Calu3 (cell line): ENCODE results near the gene DOCK10. TPM values are rescaled to one million over a fixed set of nuclear protein-coding genes. Genes with fewer than 3 reads are reported as not detected.

ENCODE experiments used
- BruUV-seq: library from RNA; stranded (reverse); fragments of 400-500 nt; replicated peaks from 2 replicates; lab custom pipeline; 2021; lab: Mats Ljungman, UMichigan
- CTCF ChIA-PET: fragments of 300-600 bp; sonication (Branson Sonifier 250); formaldehyde crosslinking; loops from one replicate; lab custom pipeline; 2022; ENCODE audit warnings: antibody characterized with exemption; lab: Charles Lee
- DNase-seq: peaks from one replicate; pipeline ENCODE4 v3.0.0; 2022
- H3K27ac Mint-ChIP-seq: one replicate; pipeline ENCODE4 v1.8.0; 2022; ENCODE audit warnings: mixed read lengths; ENCODE audit not compliant: unreplicated experiment
- H3K27me3 Mint-ChIP-seq: one replicate; pipeline ENCODE4 v1.8.0; 2022; ENCODE audit warnings: mixed read lengths; ENCODE audit not compliant: unreplicated experiment
- H3K36me3 Mint-ChIP-seq: one replicate; pipeline ENCODE4 v1.8.0; 2022; ENCODE audit warnings: mild to moderate bottlenecking, moderate library complexity, mixed read lengths; ENCODE audit not compliant: insufficient read depth, unreplicated experiment
- H3K4me1 Mint-ChIP-seq: one replicate; pipeline ENCODE4 v1.8.0; 2022; ENCODE audit warnings: mild to moderate bottlenecking, low read depth, mixed read lengths; ENCODE audit not compliant: unreplicated experiment
- H3K4me3 Mint-ChIP-seq: one replicate; pipeline ENCODE4 v1.8.0; 2022; ENCODE audit warnings: mild to moderate bottlenecking, low read depth, moderate library complexity, mixed read lengths; ENCODE audit not compliant: unreplicated experiment
- H3K9me3 Mint-ChIP-seq: one replicate; pipeline ENCODE4 v1.8.0; 2022; ENCODE audit warnings: low read depth, mixed read lengths; ENCODE audit not compliant: unreplicated experiment
- intact Hi-C: fragments of 100-400 bp; cut with micrococcal nuclease; formaldehyde crosslinking; loops from one replicate; pipeline ENCODE4 v1.10.0; 2022; ENCODE audit not compliant: unreplicated experiment
- total RNA-seq: library from RNA; stranded (reverse); gene quantifications from 2 replicates; pipeline ENCODE4 v1.2.3, GENCODE V29; 2022
- TF ChIP-seq, protein P1 (sequence below): fragments of 200-600 bp; IDR thresholded peaks from one replicate; pipeline ENCODE4 v1.8.0; 2022; ENCODE audit warnings: antibody characterized with exemption; ENCODE audit not compliant: unreplicated experiment

The DOCK10 gene
- total RNA-seq, 1 experiment from 2014 or later, result 11.9 TPM

DNA sequence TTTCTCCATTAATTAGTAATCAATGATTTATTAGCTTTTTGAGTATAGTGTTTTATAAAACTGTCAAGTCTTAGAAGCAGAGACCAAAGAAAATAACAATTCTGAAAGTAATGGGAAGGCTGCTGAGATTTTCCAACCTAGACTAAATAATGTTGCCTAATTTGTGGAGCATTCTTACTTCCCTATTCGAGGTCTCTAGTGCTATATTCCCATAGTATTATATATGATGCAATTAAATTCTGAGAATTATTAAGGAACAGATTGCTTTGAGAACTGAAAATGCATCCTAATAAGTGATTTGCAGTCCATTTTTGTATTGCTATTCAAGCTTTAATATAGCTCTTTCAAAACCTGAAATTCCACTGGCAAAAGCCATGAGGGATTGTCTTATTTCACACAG, 27.7 kb upstream of the DOCK10 start:
- no peaks in the 10 kb centered on the region for H3K36me3 Mint-ChIP-seq
- intact Hi-C loops, result no loop called here
- BruUV-seq, result no TSS peak
- TF ChIP-seq, protein P1, sequence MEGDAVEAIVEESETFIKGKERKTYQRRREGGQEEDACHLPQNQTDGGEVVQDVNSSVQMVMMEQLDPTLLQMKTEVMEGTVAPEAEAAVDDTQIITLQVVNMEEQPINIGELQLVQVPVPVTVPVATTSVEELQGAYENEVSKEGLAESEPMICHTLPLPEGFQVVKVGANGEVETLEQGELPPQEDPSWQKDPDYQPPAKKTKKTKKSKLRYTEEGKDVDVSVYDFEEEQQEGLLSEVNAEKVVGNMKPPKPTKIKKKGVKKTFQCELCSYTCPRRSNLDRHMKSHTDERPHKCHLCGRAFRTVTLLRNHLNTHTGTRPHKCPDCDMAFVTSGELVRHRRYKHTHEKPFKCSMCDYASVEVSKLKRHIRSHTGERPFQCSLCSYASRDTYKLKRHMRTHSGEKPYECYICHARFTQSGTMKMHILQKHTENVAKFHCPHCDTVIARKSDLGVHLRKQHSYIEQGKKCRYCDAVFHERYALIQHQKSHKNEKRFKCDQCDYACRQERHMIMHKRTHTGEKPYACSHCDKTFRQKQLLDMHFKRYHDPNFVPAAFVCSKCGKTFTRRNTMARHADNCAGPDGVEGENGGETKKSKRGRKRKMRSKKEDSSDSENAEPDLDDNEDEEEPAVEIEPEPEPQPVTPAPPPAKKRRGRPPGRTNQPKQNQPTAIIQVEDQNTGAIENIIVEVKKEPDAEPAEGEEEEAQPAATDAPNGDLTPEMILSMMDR, result no peak
- H3K4me3 Mint-ChIP-seq, result no peak overlapping the region
- CTCF ChIA-PET, result interaction anchor here (0.6 to 0.8 kb wide), 2 partner anchors 444 to 572 kb away, joined by 3 to 6 read pairs; no protein-coding TSS in a partner anchor
- peaks cover 15% of the 10 kb centered on the region for H3K9me3 Mint-ChIP-seq
- H3K27ac Mint-ChIP-seq, result no peak overlapping the region
- H3K4me1 Mint-ChIP-seq, result no peaks in the 10 kb centered on the region
- no peak for DNase-seq
- peaks cover 17% of the 10 kb centered on the region for H3K27me3 Mint-ChIP-seq

DNA sequence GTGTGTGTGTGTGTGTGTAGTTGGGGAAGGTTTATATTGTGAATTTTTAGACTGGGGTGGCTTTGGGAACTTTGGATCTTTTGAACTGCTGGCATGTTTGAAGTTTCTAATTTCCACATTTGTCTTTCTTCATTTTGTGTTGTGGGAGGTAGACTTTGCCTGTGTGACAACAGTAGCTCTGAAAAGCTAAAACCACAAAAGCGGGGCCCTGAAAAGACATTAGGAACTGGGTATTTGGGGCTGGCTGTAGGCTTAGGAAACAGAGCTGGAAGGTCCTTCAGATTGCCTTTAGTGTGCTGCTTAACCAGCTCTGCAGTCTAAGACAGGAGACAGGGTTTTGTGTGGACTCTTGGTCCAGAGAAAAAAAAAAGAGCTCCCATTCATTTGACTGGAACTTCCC, 27.2 kb upstream of the DOCK10 start:
- CTCF ChIA-PET, result interaction anchor here (0.6 to 0.8 kb wide), 2 partner anchors 445 to 572 kb away, joined by 3 to 6 read pairs; no protein-coding TSS in a partner anchor
- TF ChIP-seq, protein P1, result no peak
- Mint-ChIP-seq H3K36me3 (no peaks in the 10 kb centered on the region), H3K27ac (no peak overlapping the region), H3K9me3 (peaks cover 15% of the 10 kb centered on the region), H3K4me1 (no peaks in the 10 kb centered on the region), H3K27me3 (peaks cover 13% of the 10 kb centered on the region), H3K4me3 (no peak overlapping the region)
- no TSS peak for BruUV-seq
- no peak for DNase-seq
- intact Hi-C loops, result no loop called here

GRCh38 chr2:225065882-225066281, 23.6 kb upstream of the DOCK10 start:
- TF ChIP-seq, protein P1, result no peak
- Mint-ChIP-seq H3K27ac (no peak overlapping the region), H3K27me3 (no peaks in the 10 kb centered on the region), H3K9me3 (peaks cover 15% of the 10 kb centered on the region), H3K4me1 (no peaks in the 10 kb centered on the region), H3K36me3 (no peaks in the 10 kb centered on the region), H3K4me3 (no peak overlapping the region)
- intact Hi-C loops, result no loop called here
- no peak for DNase-seq
- CTCF ChIA-PET, result no interaction called here
- BruUV-seq, result no TSS peak

- intact Hi-C loops, result no loop called here
- Mint-ChIP-seq H3K4me3 (no peak overlapping the region), H3K9me3 (peaks cover 15% of the 10 kb centered on the region), H3K27me3 (no peaks in the 10 kb centered on the region), H3K4me1 (no peaks in the 10 kb centered on the region), H3K27ac (no peak overlapping the region), H3K36me3 (no peaks in the 10 kb centered on the region)
- TF ChIP-seq, protein P1, result no peak
- CTCF ChIA-PET, result no interaction called here
- no peak for DNase-seq
- BruUV-seq, result no TSS peak
These were observed 22.7 kb upstream of the DOCK10 start for GRCh38 chr2:225064928-225065327.
